ENCODE results near the gene CABCOCO1. TPM values are rescaled to one million over a fixed set of nuclear protein-coding genes. Genes with fewer than 3 reads are reported as not detected.
"Not testable (repeated sequence)": the region's sequence is repeated elsewhere in the genome, so short reads cannot be mapped to it uniquely, and the experiment has no call there.

CABCOCO1 gene
- total RNA-seq, 2 donors from 2014 or later = not detected

- Mint-ChIP-seq H3K4me3 (no peak overlapping the region), H3K36me3 (no peaks in the 10 kb centered on the region), H3K4me1 (ENCODE audit: low read depth in 2 of 2) (no peaks in the 10 kb centered on the region), H3K27me3 (peaks cover 5 to 16% of the 10 kb centered on the region in 2 donors), H3K9me3 (no peaks in the 10 kb centered on the region), H3K27ac (no peak overlapping the region)
- no peak for ATAC-seq
- DNase-seq (ENCODE audit: low spot score) = no peak
Measured at GRCh38 chr10:61705022-61705613, 42.4 kb downstream of the CABCOCO1 start.

- ATAC-seq (no peak), DNase-seq (ENCODE audit: low spot score) (no peak)
- no peaks in the 10 kb centered on the region for H3K9me3 Mint-ChIP-seq
- peaks cover 5 to 28% of the 10 kb centered on the region in 2 donors for H3K27me3 Mint-ChIP-seq
- no peaks in the 10 kb centered on the region for H3K36me3 Mint-ChIP-seq
- no peak overlapping the region for H3K27ac Mint-ChIP-seq
- no peak overlapping the region for H3K4me3 Mint-ChIP-seq
- H3K4me1 Mint-ChIP-seq (ENCODE audit: low read depth in 2 of 2) = no peaks in the 10 kb centered on the region
Measured at GRCh38 chr10:61708846-61709245, 46.1 kb downstream of the CABCOCO1 start.

GRCh38 chr10:61712105-61712504, 49.4 kb downstream of the CABCOCO1 start:
- not testable (repeated sequence) for DNase-seq (ENCODE audit: low spot score); H3K27ac Mint-ChIP-seq; H3K4me1 Mint-ChIP-seq (ENCODE audit: low read depth in 2 of 2); H3K36me3 Mint-ChIP-seq; H3K9me3 Mint-ChIP-seq; H3K4me3 Mint-ChIP-seq; ATAC-seq
- peaks cover 8 to 36% of the 10 kb centered on the region in 2 donors for H3K27me3 Mint-ChIP-seq

- not testable (repeated sequence) for DNase-seq (ENCODE audit: low spot score); H3K9me3 Mint-ChIP-seq; H3K4me3 Mint-ChIP-seq; H3K36me3 Mint-ChIP-seq; H3K4me1 Mint-ChIP-seq (ENCODE audit: low read depth in 2 of 2); H3K27ac Mint-ChIP-seq; ATAC-seq
- H3K27me3 Mint-ChIP-seq = peaks cover 8 to 30% of the 10 kb centered on the region in 2 donors
Measured at GRCh38 chr10:61719475-61719874, 56.7 kb downstream of the CABCOCO1 start.

- no peak for ATAC-seq
- no peaks in the 10 kb centered on the region for H3K4me1 Mint-ChIP-seq (ENCODE audit: low read depth in 2 of 2)
- peaks cover 5 to 26% of the 10 kb centered on the region in 2 donors for H3K27me3 Mint-ChIP-seq
- H3K4me3 Mint-ChIP-seq = no peak overlapping the region
- no peaks in the 10 kb centered on the region for H3K9me3 Mint-ChIP-seq
- DNase-seq (ENCODE audit: low spot score) = no peak
- no peak overlapping the region for H3K27ac Mint-ChIP-seq
- no peaks in the 10 kb centered on the region for H3K36me3 Mint-ChIP-seq
Measured at GRCh38 chr10:61719906-61720305, 57.2 kb downstream of the CABCOCO1 start.

- no peak for DNase-seq (ENCODE audit: low spot score)
- H3K27me3 Mint-ChIP-seq = peaks cover 5 to 18% of the 10 kb centered on the region in 2 donors
- H3K9me3 Mint-ChIP-seq = no peaks in the 10 kb centered on the region
- H3K27ac Mint-ChIP-seq = no peak overlapping the region
- ATAC-seq = no peak
- H3K4me1 Mint-ChIP-seq (ENCODE audit: low read depth in 2 of 2) = no peaks in the 10 kb centered on the region
- no peaks in the 10 kb centered on the region for H3K36me3 Mint-ChIP-seq
- H3K4me3 Mint-ChIP-seq = no peak overlapping the region
Measured at GRCh38 chr10:61721431-61721830, 58.7 kb downstream of the CABCOCO1 start.

GRCh38 chr10:61725221-61725620, 62.5 kb downstream of the CABCOCO1 start:
- H3K27me3 Mint-ChIP-seq = peaks cover 9 to 29% of the 10 kb centered on the region in 2 donors
- H3K27ac Mint-ChIP-seq; ATAC-seq; H3K4me3 Mint-ChIP-seq; H3K9me3 Mint-ChIP-seq; H3K36me3 Mint-ChIP-seq; DNase-seq (ENCODE audit: low spot score); H3K4me1 Mint-ChIP-seq (ENCODE audit: low read depth in 2 of 2): not testable (repeated sequence)

GRCh38 chr10:61729596-61729995, 66.9 kb downstream of the CABCOCO1 start:
- no peak for ATAC-seq

GRCh38 chr10:61730671-61731070, 67.9 kb downstream of the CABCOCO1 start:
- ATAC-seq (no peak), DNase-seq (ENCODE audit: low spot score) (no peak)
- no peaks in the 10 kb centered on the region for H3K9me3 Mint-ChIP-seq
- no peaks in the 10 kb centered on the region for H3K36me3 Mint-ChIP-seq
- H3K27ac Mint-ChIP-seq = no peak overlapping the region
- H3K4me1 Mint-ChIP-seq (ENCODE audit: low read depth in 2 of 2) = no peaks in the 10 kb centered on the region
- H3K27me3 Mint-ChIP-seq = peaks cover 14 to 42% of the 10 kb centered on the region in 2 donors
- no peak overlapping the region for H3K4me3 Mint-ChIP-seq

More at GRCh38 chr10:61729596-61729995, 66.9 kb downstream of the CABCOCO1 start:
- Mint-ChIP-seq H3K36me3 (no peaks in the 10 kb centered on the region), H3K4me3 (no peak overlapping the region), H3K9me3 (no peaks in the 10 kb centered on the region), H3K27ac (no peak overlapping the region), H3K4me1 (ENCODE audit: low read depth in 2 of 2) (no peaks in the 10 kb centered on the region), H3K27me3 (peaks cover 14 to 39% of the 10 kb centered on the region in 2 donors)
- no peak for DNase-seq (ENCODE audit: low spot score)

- Mint-ChIP-seq H3K9me3 (no peaks in the 10 kb centered on the region), H3K27ac (no peak overlapping the region), H3K27me3 (peaks cover 14 to 42% of the 10 kb centered on the region in 2 donors), H3K36me3 (no peaks in the 10 kb centered on the region), H3K4me3 (no peak overlapping the region), H3K4me1 (ENCODE audit: low read depth in 2 of 2) (no peaks in the 10 kb centered on the region)
- no peak for ATAC-seq
- no peak for DNase-seq (ENCODE audit: low spot score)
Measured at GRCh38 chr10:61731638-61732037, 68.9 kb downstream of the CABCOCO1 start.

GRCh38 chr10:61732629-61733278, 70.0 kb downstream of the CABCOCO1 start:
- Mint-ChIP-seq H3K36me3 (peaks cover 6% of the 10 kb centered on the region), H3K4me1 (ENCODE audit: low read depth in 2 of 2) (peaks cover 4 to 8% of the 10 kb centered on the region in 2 donors), H3K27me3 (peaks cover 14 to 42% of the 10 kb centered on the region in 2 donors), H3K9me3 (peaks cover 3% of the 10 kb centered on the region), H3K4me3 (no peak overlapping the region), H3K27ac (no peak overlapping the region)
- DNase-seq (ENCODE audit: low spot score) (no peak), ATAC-seq (no peak)

- H3K27ac Mint-ChIP-seq = no peak overlapping the region
- DNase-seq (ENCODE audit: low spot score) = no peak
- no peak for ATAC-seq
- H3K27me3 Mint-ChIP-seq = peaks cover 14 to 37% of the 10 kb centered on the region in 2 donors
- peaks cover 3% of the 10 kb centered on the region for H3K9me3 Mint-ChIP-seq
- H3K4me3 Mint-ChIP-seq = no peak overlapping the region
- H3K36me3 Mint-ChIP-seq = peaks cover 6% of the 10 kb centered on the region
- H3K4me1 Mint-ChIP-seq (ENCODE audit: low read depth in 2 of 2) = peaks cover 4 to 8% of the 10 kb centered on the region in 2 donors
Measured at GRCh38 chr10:61733358-61733940, 70.7 kb downstream of the CABCOCO1 start.

GRCh38 chr10:61735882-61736281, 73.2 kb downstream of the CABCOCO1 start:
- no peak overlapping the region for H3K4me3 Mint-ChIP-seq
- peaks cover 4 to 19% of the 10 kb centered on the region in 2 donors for H3K27me3 Mint-ChIP-seq
- peaks cover 3% of the 10 kb centered on the region for H3K9me3 Mint-ChIP-seq
- no peak for DNase-seq (ENCODE audit: low spot score)
- H3K36me3 Mint-ChIP-seq = peaks cover 6% of the 10 kb centered on the region
- H3K4me1 Mint-ChIP-seq (ENCODE audit: low read depth in 2 of 2) = peaks cover 4 to 8% of the 10 kb centered on the region in 2 donors
- no peak overlapping the region for H3K27ac Mint-ChIP-seq
- ATAC-seq = no peak

- H3K9me3 Mint-ChIP-seq; DNase-seq (ENCODE audit: low spot score); H3K36me3 Mint-ChIP-seq; H3K4me3 Mint-ChIP-seq; ATAC-seq: not testable (repeated sequence)
- Mint-ChIP-seq H3K4me1 (ENCODE audit: low read depth in 2 of 2) (peaks cover 4 to 15% of the 10 kb centered on the region in 2 donors), H3K27me3 (peaks cover 0 to 11% of the 10 kb centered on the region in 2 donors), H3K27ac (peak overlapping the region in 1 of 2 donors; percentile 72)
Measured at GRCh38 chr10:61737455-61737854, 74.7 kb downstream of the CABCOCO1 start.

All from natural killer cell treated with Interleukin-12 subunit alpha and Interleukin-12 subunit beta and Interleukin-15 and Interleukin-18, amount 100 ng/mL, for 72 hours (primary cell).